Stomach (tissue), 9 donors: ENCODE results near the gene KRT38. TPM values are rescaled to one million over a fixed set of nuclear protein-coding genes. Genes with fewer than 3 reads are reported as not detected.

Source experiments
- DNase-seq, 2 donors: peaks; one replicate each; pipeline versions ENCODE4 v3.0.0 to v3.0.0-alpha.2; 2013 to 2019
- H3K27ac ChIP-seq, 5 donors: fragments of 200-600 bp in 4 of 5; sonication (generic) in 4 of 5; one replicate each; pipeline ENCODE4 v1.5.1; 2013 to 2019; ENCODE audit warnings: mild to moderate bottlenecking in 1 of 5, moderate library complexity in 1 of 5
- H3K27me3 ChIP-seq, 3 donors: fragments of 200-600 bp; sonication (generic); one replicate each; pipeline ENCODE4 v1.5.1; 2017 to 2019; ENCODE audit warnings: mixed run types in 1 of 3
- H3K36me3 ChIP-seq, 4 donors: fragments of 200-600 bp; sonication (generic); 1 replicate in 3 of 4; 2 replicates in 1 of 4; pipeline ENCODE4 v1.5.1; 2016 to 2019
- H3K4me1 ChIP-seq, 4 donors: fragments of 200-600 bp; sonication (generic); one replicate each; pipeline ENCODE4 v1.5.1; 2016 to 2019
- H3K4me3 ChIP-seq, 4 donors: fragments of 200-600 bp; sonication (generic) in 3 of 4; one replicate each; pipeline ENCODE4 v1.5.1; 2016 to 2019; ENCODE audit warnings: mild to moderate bottlenecking in 1 of 4
- H3K9me3 ChIP-seq, 4 donors: fragments of 200-600 bp; sonication (generic); one replicate each; pipeline ENCODE4 v1.5.1; 2016 to 2019
- EP300 ChIP-seq: sonication (generic); formaldehyde crosslinking; IDR thresholded peaks from one replicate; pipeline ENCODE4 v1.6.1; 2017; ENCODE audit warnings: antibody characterized with exemption
- POLR2A ChIP-seq, 4 donors: fragments of 450-650 bp; IDR thresholded peaks; one replicate each; pipeline ENCODE4 v1.6.1; 2016; ENCODE audit warnings: antibody characterized with exemption in 4 of 4, control low read depth in 2 of 4, mild to moderate bottlenecking in 1 of 4, moderate library complexity in 1 of 4
- POLR2AphosphoS5 ChIP-seq, 3 donors: sonication (generic); formaldehyde crosslinking; IDR thresholded peaks; one replicate each; pipeline ENCODE4 v1.6.1; 2016; ENCODE audit warnings: antibody characterized with exemption in 3 of 3
- WGBS, 5 donors: extraction: QIAGEN DNeasy Blood & Tissue Kit in 3 of 5; methylation state at CpG; one replicate each; pipeline versions ENCODE4 v1.1.5 to v1.1.7; 2013 to 2018; 5-methylcytosine and 5-hydroxymethylcytosine counted together
- intact Hi-C: fragments of 100-400 bp; cut with DNase I; formaldehyde crosslinking; loops from one replicate; pipeline ENCODE4 v1.15.1; 2023; ENCODE audit warnings: low total_unique reads
- polyA plus RNA-seq, 3 donors: library from polyadenylated mRNA; stranded (reverse); fragments of 200-250 nt; gene quantifications; one replicate each; pipeline ENCODE4 v1.2.3, GENCODE V29; 2013
- total RNA-seq, 5 donors: library from RNA; depleted of rRNA; stranded (reverse); fragments of >200 nt; gene quantifications; one replicate each; pipeline versions ENCODE4 v1.1.0 to v1.2.3, GENCODE V29; 2014 to 2016
- TF ChIP-seq, protein P1 (sequence below), 7 experiments: fragments of 450-650 bp in 4 of 7; fragments of 200-600 bp in 3 of 7; sonication (generic) in 3 of 7; IDR thresholded peaks; one replicate each; pipeline ENCODE4 v1.5.1; 2016 to 2019; ENCODE audit warnings: antibody characterized with exemption in 7 of 7, control low read depth in 2 of 7, mild to moderate bottlenecking in 1 of 7
- donor health status: healthy with polysubstance abuse.
- donor health status: Bipolar disorder and iron deficiency.
- donor health status: healthy.

KRT38 gene
- total and polyA plus RNA-seq, 8 donors, result not detected

DNA sequence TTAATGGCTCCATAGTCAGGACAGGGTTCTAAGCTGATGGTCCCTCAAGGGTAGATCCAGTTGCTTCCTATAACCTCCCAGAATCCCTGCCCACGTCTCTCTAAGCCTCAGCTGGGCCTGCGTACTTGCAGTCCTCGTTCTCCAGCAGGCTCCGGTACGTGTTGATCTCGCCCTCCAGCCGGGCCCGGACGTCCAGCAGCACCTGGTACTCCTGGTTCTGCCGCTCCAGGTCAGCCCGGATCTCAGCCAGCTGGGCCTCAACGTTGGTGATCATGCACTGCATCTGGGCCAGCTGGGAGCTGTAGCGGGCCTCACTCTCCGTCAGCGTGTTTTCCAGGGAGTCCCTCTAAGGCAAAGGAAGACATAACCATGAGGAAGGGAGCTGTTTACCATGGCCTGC, 21.9 kb upstream of the KRT38 start:
- no peaks in the 10 kb centered on the region for H3K36me3 ChIP-seq
- intact Hi-C loops, result no loop called here
- no peak for TF ChIP-seq POLR2A (IDR thresholded peaks at IDR 0.05)
- TF ChIP-seq POLR2AphosphoS5 (IDR thresholded peaks at IDR 0.05), result no peak
- TF ChIP-seq EP300, result no peak
- TF ChIP-seq, protein P1, sequence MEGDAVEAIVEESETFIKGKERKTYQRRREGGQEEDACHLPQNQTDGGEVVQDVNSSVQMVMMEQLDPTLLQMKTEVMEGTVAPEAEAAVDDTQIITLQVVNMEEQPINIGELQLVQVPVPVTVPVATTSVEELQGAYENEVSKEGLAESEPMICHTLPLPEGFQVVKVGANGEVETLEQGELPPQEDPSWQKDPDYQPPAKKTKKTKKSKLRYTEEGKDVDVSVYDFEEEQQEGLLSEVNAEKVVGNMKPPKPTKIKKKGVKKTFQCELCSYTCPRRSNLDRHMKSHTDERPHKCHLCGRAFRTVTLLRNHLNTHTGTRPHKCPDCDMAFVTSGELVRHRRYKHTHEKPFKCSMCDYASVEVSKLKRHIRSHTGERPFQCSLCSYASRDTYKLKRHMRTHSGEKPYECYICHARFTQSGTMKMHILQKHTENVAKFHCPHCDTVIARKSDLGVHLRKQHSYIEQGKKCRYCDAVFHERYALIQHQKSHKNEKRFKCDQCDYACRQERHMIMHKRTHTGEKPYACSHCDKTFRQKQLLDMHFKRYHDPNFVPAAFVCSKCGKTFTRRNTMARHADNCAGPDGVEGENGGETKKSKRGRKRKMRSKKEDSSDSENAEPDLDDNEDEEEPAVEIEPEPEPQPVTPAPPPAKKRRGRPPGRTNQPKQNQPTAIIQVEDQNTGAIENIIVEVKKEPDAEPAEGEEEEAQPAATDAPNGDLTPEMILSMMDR (IDR thresholded peaks at IDR 0.05), result no peak
- H3K27me3 ChIP-seq, result no peaks in the 10 kb centered on the region
- H3K4me1 ChIP-seq, result peaks cover 0 to 11% (median 3%) of the 10 kb centered on the region in 4 donors
- no peak overlapping the region for H3K4me3 ChIP-seq
- H3K9me3 ChIP-seq, result peaks cover 0 to 3% (median 0%) of the 10 kb centered on the region in 4 donors
- no peak for DNase-seq
- 68 to 80% (median 79%) methylated on average over 14 to 15 of the region's 15 CpGs for WGBS, 5 donors
- no peak overlapping the region for H3K27ac ChIP-seq

DNA sequence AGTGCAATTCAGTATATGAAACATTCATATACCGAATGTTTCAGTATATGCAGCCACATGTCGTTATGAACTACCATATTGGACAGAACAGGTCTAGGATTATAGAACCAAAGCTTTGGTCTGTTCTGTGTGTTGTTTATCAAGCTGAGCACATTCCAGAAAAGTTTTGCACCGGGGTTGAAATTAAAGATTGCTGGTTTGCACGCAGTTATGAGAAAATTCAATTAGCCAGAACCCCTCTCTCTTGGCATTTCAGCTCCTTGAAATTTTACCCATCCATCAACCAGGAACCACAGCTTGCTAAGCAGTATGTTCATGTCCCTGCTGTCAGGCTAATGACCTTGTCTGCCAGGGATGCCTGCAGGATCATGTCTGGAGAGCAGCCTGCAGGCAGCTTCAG, 16.9 kb upstream of the KRT38 start:
- no peaks in the 10 kb centered on the region for H3K36me3 ChIP-seq
- DNase-seq, result peak in 1 of 2 donors; percentile 20
- no peaks in the 10 kb centered on the region for H3K9me3 ChIP-seq
- no peak overlapping the region for H3K27ac ChIP-seq
- peaks cover 0 to 6% (median 0%) of the 10 kb centered on the region in 3 donors for H3K27me3 ChIP-seq
- no peak for TF ChIP-seq POLR2AphosphoS5 (IDR thresholded peaks at IDR 0.05)
- no peak for TF ChIP-seq EP300
- intact Hi-C loops, result no loop called here
- 67 to 89% (median 77%) methylated on average over 4 of the region's 4 CpGs for WGBS, 5 donors
- no peak overlapping the region for H3K4me3 ChIP-seq
- H3K4me1 ChIP-seq, result no peaks in the 10 kb centered on the region

DNA sequence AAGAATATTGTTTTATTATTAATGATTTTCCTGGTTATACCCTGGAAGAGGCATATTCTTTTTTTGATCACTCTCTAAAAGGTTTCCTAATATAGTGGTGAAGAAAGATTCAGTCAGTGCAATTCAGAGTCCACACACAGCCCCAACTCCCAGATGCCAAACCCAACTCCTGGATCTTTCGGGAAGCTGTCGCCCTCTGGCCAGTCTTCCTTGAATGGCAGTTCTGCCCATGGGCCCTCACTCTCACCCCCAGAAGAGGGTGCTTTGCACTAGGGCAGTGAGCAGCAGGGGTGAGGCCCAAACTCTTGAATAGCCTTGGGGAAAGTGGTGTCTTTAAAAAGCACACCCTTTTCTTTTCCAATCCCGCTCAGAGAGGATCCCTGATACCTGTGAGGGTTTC, 15.4 kb upstream of the KRT38 start:
- H3K4me3 ChIP-seq, result no peak overlapping the region
- H3K27me3 ChIP-seq, result peaks cover 0 to 6% (median 0%) of the 10 kb centered on the region in 3 donors
- H3K4me1 ChIP-seq, result no peaks in the 10 kb centered on the region
- H3K36me3 ChIP-seq, result no peaks in the 10 kb centered on the region
- TF ChIP-seq, protein P1 (IDR thresholded peaks at IDR 0.05), result no peak
- TF ChIP-seq POLR2AphosphoS5 (IDR thresholded peaks at IDR 0.05) (no peak), EP300 (no peak), POLR2A (IDR thresholded peaks at IDR 0.05) (no peak)
- H3K27ac ChIP-seq, result no peak overlapping the region
- no peaks in the 10 kb centered on the region for H3K9me3 ChIP-seq
- DNase-seq, result no peak
- 77 to 88% (median 85%) methylated on average over 3 of the region's 3 CpGs for WGBS, 5 donors
- intact Hi-C loops, result no loop called here

DNA sequence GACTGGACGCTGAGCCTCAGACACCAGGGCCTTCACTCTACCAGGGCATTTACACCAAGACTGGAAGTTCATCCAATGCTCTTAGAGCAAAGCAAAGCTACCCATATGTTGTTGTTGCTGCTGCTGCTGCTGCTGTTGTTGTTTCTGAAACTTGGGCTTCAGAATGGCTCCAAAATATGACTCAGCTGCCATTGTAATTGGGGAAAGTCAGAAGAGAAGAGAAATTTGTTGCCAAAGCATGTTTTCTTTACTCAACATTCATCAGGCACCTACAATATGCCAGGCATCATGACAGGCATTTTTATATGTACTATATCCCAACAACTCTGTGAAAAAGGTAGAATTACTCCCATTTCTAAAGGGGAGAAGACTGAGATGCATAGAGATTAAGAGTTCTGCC, 14.5 kb upstream of the KRT38 start:
- no peaks in the 10 kb centered on the region for H3K9me3 ChIP-seq
- TF ChIP-seq POLR2A (IDR thresholded peaks at IDR 0.05) (no peak), POLR2AphosphoS5 (IDR thresholded peaks at IDR 0.05) (no peak), EP300 (no peak)
- TF ChIP-seq, protein P1 (IDR thresholded peaks at IDR 0.05), result no peak

DNA sequence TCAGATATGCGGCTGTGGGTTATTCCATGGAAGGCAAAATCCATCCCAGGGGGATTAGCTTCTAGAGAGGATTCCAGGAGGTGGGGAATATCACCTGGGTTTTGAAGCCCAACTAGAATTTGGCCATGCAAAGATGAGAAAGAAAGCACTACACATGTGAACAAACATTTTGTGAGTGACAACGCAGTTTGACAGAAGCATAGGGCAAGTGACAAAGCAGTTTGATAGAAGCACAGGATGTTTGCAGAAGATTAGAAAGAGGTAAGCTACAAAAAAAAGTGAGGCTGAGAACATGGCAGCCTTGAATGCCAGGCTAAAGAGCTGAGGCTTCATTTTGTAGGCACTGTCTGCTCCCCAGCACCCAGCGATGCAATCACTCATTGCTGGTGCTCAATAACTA, 12.3 kb upstream of the KRT38 start:
- TF ChIP-seq POLR2AphosphoS5 (IDR thresholded peaks at IDR 0.05), result no peak
- TF ChIP-seq POLR2A (IDR thresholded peaks at IDR 0.05), result no peak
- TF ChIP-seq, protein P1 (IDR thresholded peaks at IDR 0.05), result no peak
- no peak for TF ChIP-seq EP300
- H3K4me1 ChIP-seq, result no peaks in the 10 kb centered on the region
- peaks cover 0 to 6% (median 0%) of the 10 kb centered on the region in 3 donors for H3K27me3 ChIP-seq
- H3K9me3 ChIP-seq, result no peaks in the 10 kb centered on the region
- intact Hi-C loops, result no loop called here
- no peak for DNase-seq
- H3K36me3 ChIP-seq, result no peaks in the 10 kb centered on the region
- WGBS, 5 donors, result 78 to 93% (median 91%) methylated on average over 3 of the region's 3 CpGs
- H3K27ac ChIP-seq, result no peak overlapping the region
- no peak overlapping the region for H3K4me3 ChIP-seq

More for the DNA sequence above, 14.5 kb upstream of the KRT38 start:
- WGBS, 5 donors, result 80 to 100% (median 93%) methylated on average over 1 of the region's 1 CpG
- Histone ChIP-seq H3K36me3 (no peaks in the 10 kb centered on the region), H3K27me3 (peaks cover 0 to 6% (median 0%) of the 10 kb centered on the region in 3 donors), H3K27ac (no peak overlapping the region), H3K4me3 (no peak overlapping the region), H3K4me1 (no peaks in the 10 kb centered on the region)
- no peak for DNase-seq
- intact Hi-C loops, result no loop called here
